Measurements from ENCODE around the gene RNF14. TPM values are rescaled to one million over a fixed set of nuclear protein-coding genes. Genes with fewer than 3 reads are reported as not detected.

Gene RNF14
- total and polyA plus RNA-seq, 2 of the 8 experiments (the other 6 are each of a cell fraction or from before 2014, with no cell fraction given) = 4.7 to 20.2 TPM

GRCh38 chr5:142014911-142015584 is 46.1 kb downstream of the RNF14 start:
- Histone ChIP-seq H3K79me2 (ENCODE audit: control insufficient read depth in 1 of 2, insufficient read depth in 2 of 2, low read length in 2 of 2) (no peaks in the 10 kb centered on the region), H2BK20ac (ENCODE audit: low read length) (no peak overlapping the region), H2BK5ac (ENCODE audit: low read depth, low read length) (no peak overlapping the region), H3K4me1 (replicated peaks in 1 of 4; ENCODE audit: control insufficient read depth in 3 of 4, insufficient read depth in 4 of 4, low read length in 3 of 4) (peaks cover 0 to 2% (median 2%) of the 10 kb centered on the region in 4 experiments; a peak in 4 of 7 replicates), H4K5ac (ENCODE audit: insufficient read length, low read depth, low read length) (no peak overlapping the region), H3K36me3 (ENCODE audit: control insufficient read depth in 2 of 4, insufficient read depth in 4 of 4, low read length in 3 of 4) (peaks cover 0 to 7% (median 0%) of the 10 kb centered on the region in 4 experiments; a peak in 1 of 8 replicates), H3K4me3 (ENCODE audit: extremely low read depth in 1 of 4, insufficient read depth in 2 of 4, low read depth in 3 of 4, low read length in 4 of 4) (no peak overlapping the region), H2AK5ac (ENCODE audit: low read depth, low read length) (no peak overlapping the region), H3K56ac (replicated peaks; ENCODE audit: insufficient read length, low read depth, low read length) (no peak overlapping the region), H3K4ac (replicated peaks; ENCODE audit: insufficient read length, low read depth, low read length) (no peak overlapping the region), H2BK15ac (ENCODE audit: low read length) (no peak overlapping the region; the same call in 1 of the 2 replicates), H3K27me3 (replicated peaks in 1 of 4; ENCODE audit: control insufficient read depth in 3 of 4, extremely low read depth in 1 of 4, insufficient read depth in 3 of 4, low read length in 3 of 4) (peaks cover 0 to 3% (median 0%) of the 10 kb centered on the region in 4 experiments; a peak in 1 of 7 replicates), H3K14ac (ENCODE audit: insufficient read length) (no peak overlapping the region), H2AFZ (ENCODE audit: low read length) (peak overlapping the region; percentile 70; the same call in 1 of the 2 replicates), H4K20me1 (replicated peaks in 1 of 2; ENCODE audit: control insufficient read depth in 1 of 2, insufficient read depth in 2 of 2, low read length in 2 of 2) (no peaks in the 10 kb centered on the region), H3K9me3 (ENCODE audit: insufficient read depth in 2 of 2, low read depth in 1 of 2, low read length in 1 of 2) (no peaks in the 10 kb centered on the region), H2BK120ac (replicated peaks; ENCODE audit: low read depth, low read length) (no peak overlapping the region), H3K79me1 (ENCODE audit: low read depth, low read length) (no peaks in the 10 kb centered on the region), H2BK12ac (ENCODE audit: low read depth, low read length) (no peak overlapping the region), H3K18ac (ENCODE audit: extremely low read depth, low read length) (no peak overlapping the region), H3K4me2 (ENCODE audit: insufficient read depth in 1 of 2, low read depth in 2 of 2, low read length in 2 of 2) (no peak overlapping the region), H3K27ac (ENCODE audit: low read depth, low read length) (no peak overlapping the region), H3K9ac (replicated peaks in 1 of 4; ENCODE audit: extremely low read depth in 1 of 4, low read depth in 3 of 4, low read length in 3 of 4) (no peak overlapping the region), H4K8ac (ENCODE audit: extremely low read depth, insufficient read depth, low read length) (peak overlapping the region; percentile 64; the same call in 1 of the 2 replicates), H4K91ac (replicated peaks; ENCODE audit: insufficient read length, low read length) (no peak overlapping the region), H3K23ac (ENCODE audit: insufficient read length) (no peak overlapping the region), H3K23me2 (ENCODE audit: low read depth, low read length) (peaks cover 4% of the 10 kb centered on the region; the same call in 1 of the 2 replicates)
- CTCF ChIA-PET (ENCODE audit: partially characterized antibody) = interaction anchor here (0.6 to 11.4 kb wide), 23 partner anchors 10 to 493 kb away, joined by 3 to 112 read pairs (median 4); partner anchors contain the start of gene RNF14
- WGBS, 2 experiments (ENCODE audit: extremely low coverage in 1 of 2, insufficient coverage in 1 of 2, insufficient read length in 1 of 2, insufficient replicate concordance in 2 of 2, low coverage in 1 of 2, low lambda C conversion rate in 2 of 2, missing lambda C conversion rate in 1 of 2) = 59% methylated on average over 7 of the region's 7 CpGs; no CpG with 5 or more reads in 1 of the 2 experiments
- peak in 1 of 2 experiments; percentile 49 for DNase-seq (ENCODE audit: low read depth in 1 of 2, low spot score in 2 of 2)
- FAIRE-seq = no peak
- TF ChIP-seq, protein P1, sequence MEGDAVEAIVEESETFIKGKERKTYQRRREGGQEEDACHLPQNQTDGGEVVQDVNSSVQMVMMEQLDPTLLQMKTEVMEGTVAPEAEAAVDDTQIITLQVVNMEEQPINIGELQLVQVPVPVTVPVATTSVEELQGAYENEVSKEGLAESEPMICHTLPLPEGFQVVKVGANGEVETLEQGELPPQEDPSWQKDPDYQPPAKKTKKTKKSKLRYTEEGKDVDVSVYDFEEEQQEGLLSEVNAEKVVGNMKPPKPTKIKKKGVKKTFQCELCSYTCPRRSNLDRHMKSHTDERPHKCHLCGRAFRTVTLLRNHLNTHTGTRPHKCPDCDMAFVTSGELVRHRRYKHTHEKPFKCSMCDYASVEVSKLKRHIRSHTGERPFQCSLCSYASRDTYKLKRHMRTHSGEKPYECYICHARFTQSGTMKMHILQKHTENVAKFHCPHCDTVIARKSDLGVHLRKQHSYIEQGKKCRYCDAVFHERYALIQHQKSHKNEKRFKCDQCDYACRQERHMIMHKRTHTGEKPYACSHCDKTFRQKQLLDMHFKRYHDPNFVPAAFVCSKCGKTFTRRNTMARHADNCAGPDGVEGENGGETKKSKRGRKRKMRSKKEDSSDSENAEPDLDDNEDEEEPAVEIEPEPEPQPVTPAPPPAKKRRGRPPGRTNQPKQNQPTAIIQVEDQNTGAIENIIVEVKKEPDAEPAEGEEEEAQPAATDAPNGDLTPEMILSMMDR (IDR thresholded peaks at IDR 0.05; ENCODE audit: control extremely low read depth in 1 of 3, insufficient read depth in 1 of 3, low read depth in 1 of 3, low read length in 3 of 3) = peak in 2 of 3 experiments; percentile 17 to 46; a peak in 2 of 4 replicates
- TF ChIP-seq RAD21 (IDR thresholded peaks at IDR 0.05 in 1 of 2, conservative IDR thresholded peaks at IDR 0.05 in 1 of 2; ENCODE audit: low read depth in 2 of 2, low read length in 2 of 2) (peak; percentile 28 to 38), FOSL1 (IDR thresholded peaks at IDR 0.05; ENCODE audit: insufficient read depth, low read depth, low read length) (no peak)
- POLR2A ChIA-PET (ENCODE audit: partially characterized antibody) = interaction anchor here (1.2 to 2.8 kb wide), 3 partner anchors 12 to 86 kb away, joined by 3 to 7 read pairs (median 6); no protein-coding TSS in a partner anchor

Measured in H1 (cell line).